Islet of Langerhans (tissue), 1 donor: Measurements from ENCODE around the gene TESPA1.

Experiments used
- FAIRE-seq: peaks from one replicate; lab custom pipeline; 2011; peaks lifted over from hg19 to GRCh38; lab: Jason Lieb, UNC

TESPA1 gene

GRCh38 chr12:54983536-54984101, 943 bp downstream of the TESPA1 start:
- no peak for FAIRE-seq

- no peak for FAIRE-seq
Observed at GRCh38 chr12:54981796-54982195, 2.8 kb downstream of the TESPA1 start.

- no peak for FAIRE-seq
Observed at GRCh38 chr12:54980341-54980740, 4.2 kb downstream of the TESPA1 start.

- FAIRE-seq = no peak
Observed at GRCh38 chr12:54977857-54978256, 6.7 kb downstream of the TESPA1 start.

GRCh38 chr12:54977155-54977554, 7.4 kb downstream of the TESPA1 start:
- no peak for FAIRE-seq

- no peak for FAIRE-seq
Observed at GRCh38 chr12:54975875-54976274, 8.7 kb downstream of the TESPA1 start.

- no peak for FAIRE-seq
Observed at GRCh38 chr12:54975272-54975671, 9.3 kb downstream of the TESPA1 start.

- no peak for FAIRE-seq
Observed at GRCh38 chr12:54974279-54974678, 10.3 kb downstream of the TESPA1 start.

- no peak for FAIRE-seq
Observed at GRCh38 chr12:54973556-54973955, 11.0 kb downstream of the TESPA1 start.

- no peak for FAIRE-seq
Observed at GRCh38 chr12:54970741-54971140, 13.8 kb downstream of the TESPA1 start.

- no peak for FAIRE-seq
Observed at GRCh38 chr12:54968181-54968730, 16.3 kb downstream of the TESPA1 start.

- no peak for FAIRE-seq
Observed at GRCh38 chr12:54967461-54967860, 17.1 kb downstream of the TESPA1 start.

- FAIRE-seq = no peak
Observed at GRCh38 chr12:54961190-54961589, 23.4 kb downstream of the TESPA1 start.

GRCh38 chr12:54959291-54960018, 25.1 kb downstream of the TESPA1 start:
- FAIRE-seq = no peak

- FAIRE-seq = peak; percentile 100
Observed at GRCh38 chr12:54958048-54958658, 26.4 kb downstream of the TESPA1 start.

- FAIRE-seq = no peak
Observed at GRCh38 chr12:54956818-54957641, 27.5 kb downstream of the TESPA1 start.

- no peak for FAIRE-seq
Observed at GRCh38 chr12:54956322-54956721, 28.2 kb downstream of the TESPA1 start.

- no peak for FAIRE-seq
Observed at GRCh38 chr12:54954801-54955200, 29.8 kb downstream of the TESPA1 start.

GRCh38 chr12:54954228-54954627, 30.3 kb downstream of the TESPA1 start:
- no peak for FAIRE-seq

GRCh38 chr12:54950071-54950727, 34.4 kb downstream of the TESPA1 start:
- FAIRE-seq = no peak

GRCh38 chr12:54949073-54949711, 35.4 kb downstream of the TESPA1 start:
- no peak for FAIRE-seq
